HuH-7 (cell line): Measurements from ENCODE around the gene HEATR9.

ENCODE experiments used
- DNase-seq: peaks from one replicate; pipeline ENCODE4 v3.0.0; 2011; ENCODE audit warnings: low spot score

The HEATR9 gene

GRCh38 chr17:35895636-35896587, 27.2 kb upstream of the HEATR9 start:
- DNase-seq: no peak

DNA sequence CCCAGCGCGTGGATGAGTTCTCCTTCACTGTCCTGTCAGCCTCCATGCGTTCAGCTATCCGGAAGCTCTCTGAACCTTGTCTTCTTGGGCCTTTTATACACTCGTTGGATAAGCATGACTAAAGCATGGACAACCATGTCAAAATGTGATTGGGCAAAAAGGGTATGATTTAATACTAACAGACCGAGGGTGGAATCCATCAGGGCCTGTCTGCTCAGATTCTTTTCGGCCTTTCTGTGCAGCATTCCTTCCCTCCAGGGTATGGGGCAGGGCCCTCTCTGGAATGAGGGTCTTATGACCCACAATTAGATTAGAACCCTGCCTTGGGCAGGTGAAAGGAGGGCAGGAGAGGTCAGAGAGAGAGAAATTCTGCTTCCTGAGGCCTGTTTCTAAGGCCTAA, 25.5 kb upstream of the HEATR9 start:
- no peak for DNase-seq

DNA sequence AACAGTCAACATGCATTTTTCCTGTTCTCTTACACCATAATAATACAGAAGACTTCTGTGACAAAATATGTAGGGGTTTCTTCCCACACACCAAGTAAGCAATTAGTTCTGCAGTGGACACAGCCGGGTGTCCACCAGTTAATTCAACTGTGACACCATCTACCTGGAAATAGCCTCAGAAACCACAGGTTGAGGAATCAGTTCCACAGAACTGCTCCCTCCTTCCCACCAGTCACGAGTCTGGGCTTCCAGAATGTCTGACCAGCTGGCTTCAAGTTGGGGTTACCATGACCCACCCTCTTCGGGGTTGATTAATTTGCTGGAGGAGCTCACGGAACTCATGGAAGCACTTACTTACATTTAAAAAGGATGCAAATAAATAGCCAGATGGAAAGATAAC, 25.1 kb upstream of the HEATR9 start:
- no peak for DNase-seq

DNA sequence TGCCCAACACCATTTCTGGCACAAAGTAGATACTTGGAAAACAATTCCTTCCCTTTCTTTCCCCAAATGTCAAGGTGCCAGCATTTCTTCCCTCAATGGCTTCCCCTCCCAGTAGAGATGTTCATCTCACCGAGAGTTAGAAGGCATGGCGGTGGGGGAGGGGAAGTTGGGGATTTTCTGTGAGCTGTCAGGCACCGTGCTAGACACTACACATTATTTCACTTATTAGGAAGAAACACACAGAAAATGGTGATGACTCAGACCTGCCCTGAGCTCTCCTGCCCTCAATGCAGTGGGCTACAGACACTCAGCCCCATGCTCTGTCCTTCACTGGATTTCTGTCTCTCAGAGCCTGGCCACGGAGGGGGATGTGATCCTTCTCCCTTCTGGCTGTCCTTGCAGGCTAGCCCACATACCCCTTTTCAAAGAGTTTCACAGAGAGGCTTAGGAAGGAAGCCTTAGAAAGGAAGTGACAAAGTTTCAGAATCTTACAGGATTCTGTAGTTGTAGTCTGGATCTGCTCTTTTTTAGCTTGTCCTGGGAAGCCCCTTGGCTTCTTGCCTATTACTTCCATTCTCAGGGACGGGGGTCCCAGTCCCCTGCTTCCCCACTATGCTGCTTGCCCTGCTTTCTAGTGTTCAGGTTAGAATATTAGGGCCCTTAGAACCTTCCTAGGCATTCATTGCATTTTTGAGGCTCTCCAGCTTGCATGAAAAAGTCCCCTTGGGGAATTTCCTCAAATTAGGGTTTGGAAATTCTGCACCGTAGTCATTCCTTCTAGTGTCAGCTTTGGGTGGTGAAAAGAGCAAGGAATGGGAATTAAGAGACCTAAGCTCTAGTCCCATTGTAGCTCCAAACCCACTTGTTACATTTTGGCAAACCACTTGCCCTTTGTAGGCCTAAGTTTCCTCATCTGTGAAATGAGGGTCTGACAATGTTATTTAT, 23.7 kb upstream of the HEATR9 start:
- no peak for DNase-seq

DNA sequence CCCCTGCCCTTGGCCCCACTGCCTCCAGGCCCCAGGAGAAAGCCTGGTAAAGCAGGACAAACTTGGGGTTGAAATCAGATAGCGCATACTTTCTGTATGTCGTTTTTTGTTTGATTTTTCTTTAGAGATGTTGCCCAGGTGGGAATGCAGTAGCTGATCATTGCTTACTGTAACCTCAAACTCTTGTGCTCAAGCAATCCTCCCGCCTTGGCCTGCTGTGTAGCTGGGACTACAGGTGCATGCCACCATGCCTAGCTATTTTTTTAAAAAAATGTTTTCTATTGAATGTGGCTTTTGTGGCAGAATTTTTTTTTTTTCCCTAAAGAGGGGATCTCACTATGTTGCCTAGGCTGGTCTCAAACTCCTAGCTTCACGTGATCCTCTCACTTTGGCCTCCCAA, 22.6 kb upstream of the HEATR9 start:
- no peak for DNase-seq

DNA sequence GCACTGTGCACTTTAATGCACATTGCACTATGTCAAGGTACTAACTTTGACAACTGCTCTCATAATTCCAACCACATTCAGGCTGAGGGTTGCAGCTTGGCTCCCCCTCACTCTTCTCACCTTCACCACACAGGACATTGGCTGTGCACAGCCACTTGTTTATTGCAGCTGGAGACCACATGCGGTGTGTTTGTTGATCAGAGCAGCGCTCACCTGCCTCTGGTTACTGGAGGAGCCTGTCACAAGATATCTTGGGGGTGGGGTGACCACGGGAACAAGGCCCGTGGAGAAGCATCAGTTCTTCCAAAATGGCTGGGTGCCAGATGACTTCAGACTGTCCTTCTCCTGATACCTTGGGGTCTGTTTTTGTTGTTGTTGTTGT, 22.1 kb upstream of the HEATR9 start:
- no peak for DNase-seq

DNA sequence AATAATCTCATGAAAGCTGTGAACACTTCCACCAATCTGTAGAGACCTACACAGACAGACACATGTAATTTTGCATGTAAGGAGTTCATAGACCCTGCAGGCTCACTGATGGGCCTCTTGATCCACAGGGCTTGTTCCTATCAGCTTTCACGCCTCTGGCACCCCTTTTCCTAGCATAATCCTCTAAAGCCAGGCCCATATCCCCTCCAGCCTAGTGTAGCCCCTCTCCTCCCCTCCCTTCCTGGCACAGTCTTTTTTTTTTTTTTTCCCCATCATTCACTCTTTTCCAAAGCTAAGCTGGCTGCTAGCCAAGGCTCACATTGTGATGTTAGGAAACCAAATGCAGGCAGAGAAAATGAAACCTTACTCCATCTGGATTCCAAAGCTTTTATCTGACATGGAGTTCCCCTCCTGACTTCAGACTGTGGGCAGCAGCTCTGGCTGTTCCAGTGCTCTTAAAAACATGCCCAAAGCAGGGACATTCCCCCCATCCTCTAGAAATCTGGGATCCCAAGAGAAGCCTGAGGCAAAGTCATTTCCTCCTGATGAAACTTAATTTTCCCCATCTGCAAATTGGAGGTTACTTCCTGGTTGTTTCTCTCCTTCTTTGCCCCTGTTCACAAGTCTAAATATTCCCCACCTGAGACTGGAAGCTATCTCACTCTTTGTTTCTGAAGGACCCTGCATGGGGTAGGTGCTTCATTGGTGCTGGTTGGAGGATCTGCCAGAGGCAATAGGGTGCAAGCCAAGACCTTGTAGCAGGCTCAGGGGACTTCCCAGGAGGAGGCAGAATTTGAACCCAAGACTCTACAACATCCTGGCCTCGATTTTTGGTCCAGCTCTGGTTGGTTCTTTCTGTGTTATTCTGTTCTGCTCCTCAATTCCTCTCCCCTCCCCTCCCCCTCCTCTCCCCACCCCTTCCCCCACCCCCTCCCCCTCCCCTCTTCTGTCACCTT, 21.4 kb upstream of the HEATR9 start:
- peak; percentile 49 for DNase-seq

GRCh38 chr17:35889241-35889640, 20.6 kb upstream of the HEATR9 start:
- DNase-seq: no peak

DNA sequence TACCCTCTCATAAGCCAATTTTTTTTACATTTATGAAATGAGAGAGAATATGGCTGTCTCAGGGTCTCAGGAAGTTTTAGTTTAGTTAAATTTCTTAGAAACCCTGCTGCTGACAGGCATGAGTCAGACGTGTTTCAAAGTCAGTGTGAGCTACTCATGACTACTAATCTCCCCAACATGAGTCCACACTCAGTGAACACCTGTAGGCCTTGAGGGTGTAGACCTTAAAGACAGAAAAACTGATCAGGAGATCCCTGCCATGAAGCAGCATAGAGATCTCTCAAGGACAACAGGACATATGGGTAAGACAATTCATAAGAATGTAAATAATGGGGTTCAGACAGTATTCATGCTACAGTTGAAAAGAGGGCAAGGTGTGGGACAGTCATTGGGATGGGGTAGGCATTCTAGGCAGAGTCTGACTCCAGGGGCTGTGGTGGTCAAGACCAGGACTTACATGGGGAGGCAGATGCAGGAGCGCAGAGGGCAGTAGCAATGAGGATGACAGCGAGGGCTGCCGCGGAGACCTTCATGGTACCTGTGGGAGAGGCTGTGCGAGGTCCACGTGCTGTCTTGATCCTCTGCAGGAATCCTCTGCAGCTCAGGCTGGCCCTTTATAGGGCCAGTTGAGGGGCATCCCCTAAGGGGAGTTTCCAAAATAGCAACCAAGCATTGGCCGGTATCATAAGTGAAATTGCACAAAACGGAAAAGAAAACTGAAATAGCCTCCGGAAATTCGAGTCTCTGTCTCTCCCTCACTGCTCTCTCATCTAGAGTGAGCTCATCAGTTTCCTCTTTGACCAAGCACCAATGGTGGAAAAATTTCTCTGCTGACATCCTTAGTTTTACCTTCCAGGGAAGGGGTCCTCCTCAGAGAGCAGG, 11.3 kb upstream of the HEATR9 start, which contains the start of gene CCL5:
Gene CCL5 (minus strand): TSS at position 588 of the 882 bp plus-strand sequence.
- no peak for DNase-seq

- no peak for DNase-seq
These were observed 9.7 kb upstream of the HEATR9 start for GRCh38 chr17:35878361-35878760.

GRCh38 chr17:35877345-35878029, 8.8 kb upstream of the HEATR9 start:
- no peak for DNase-seq

DNA sequence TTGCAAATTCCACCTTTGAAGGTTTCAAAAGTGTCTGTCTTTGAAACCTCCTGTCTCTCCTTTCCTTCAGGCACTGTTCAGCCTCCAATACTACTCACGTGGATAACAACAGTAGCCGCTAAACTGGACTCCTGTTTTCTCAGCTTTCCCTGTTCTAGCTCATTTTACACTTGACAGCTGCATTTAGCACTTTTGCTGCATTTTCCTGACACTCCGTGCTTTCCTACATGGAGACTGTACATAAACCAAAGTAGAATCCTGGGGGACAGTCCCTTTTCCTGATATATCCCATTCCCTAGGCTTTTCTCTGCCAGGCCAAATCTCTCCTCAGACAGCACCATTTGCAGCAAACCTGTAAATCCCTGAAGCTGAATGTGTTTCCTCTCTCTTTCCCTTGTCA, 7.8 kb upstream of the HEATR9 start:
- no peak for DNase-seq

GRCh38 chr17:35875800-35876139, 7.1 kb upstream of the HEATR9 start:
- DNase-seq: no peak

DNA sequence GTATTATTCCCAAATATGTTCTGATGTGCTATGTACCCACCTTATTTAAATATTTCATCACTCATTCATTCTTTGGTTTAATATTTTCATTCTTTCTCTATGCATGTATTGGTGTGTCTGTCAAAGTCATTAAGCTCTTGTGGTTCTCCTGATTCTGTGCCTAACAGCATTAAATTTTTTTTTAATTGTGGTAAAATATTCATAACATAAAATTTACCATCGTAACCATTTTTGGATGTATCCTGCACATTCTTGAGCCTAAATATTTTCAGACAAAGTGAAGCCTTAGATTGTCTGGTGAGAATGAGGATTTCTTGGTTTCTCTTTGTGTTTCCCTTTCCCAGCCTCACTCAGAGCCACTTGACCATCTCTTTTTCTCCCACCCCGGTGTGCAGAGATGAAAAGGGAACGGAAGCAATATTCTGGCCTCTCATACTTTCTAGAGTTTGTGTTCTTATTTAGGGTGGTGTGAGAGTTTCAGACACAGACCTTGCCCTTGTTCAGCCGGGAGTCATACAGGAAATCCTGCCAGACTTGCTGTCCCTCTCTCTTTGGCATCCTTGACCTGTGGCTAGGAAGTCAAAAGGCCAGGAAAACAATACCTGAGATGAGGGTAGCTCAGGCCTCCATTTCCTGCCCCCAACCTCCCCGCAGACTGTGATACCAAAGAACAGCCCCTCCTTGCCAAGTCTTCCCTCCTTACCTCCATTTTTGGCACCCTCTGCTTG, 6.5 kb upstream of the HEATR9 start:
- no peak for DNase-seq

DNA sequence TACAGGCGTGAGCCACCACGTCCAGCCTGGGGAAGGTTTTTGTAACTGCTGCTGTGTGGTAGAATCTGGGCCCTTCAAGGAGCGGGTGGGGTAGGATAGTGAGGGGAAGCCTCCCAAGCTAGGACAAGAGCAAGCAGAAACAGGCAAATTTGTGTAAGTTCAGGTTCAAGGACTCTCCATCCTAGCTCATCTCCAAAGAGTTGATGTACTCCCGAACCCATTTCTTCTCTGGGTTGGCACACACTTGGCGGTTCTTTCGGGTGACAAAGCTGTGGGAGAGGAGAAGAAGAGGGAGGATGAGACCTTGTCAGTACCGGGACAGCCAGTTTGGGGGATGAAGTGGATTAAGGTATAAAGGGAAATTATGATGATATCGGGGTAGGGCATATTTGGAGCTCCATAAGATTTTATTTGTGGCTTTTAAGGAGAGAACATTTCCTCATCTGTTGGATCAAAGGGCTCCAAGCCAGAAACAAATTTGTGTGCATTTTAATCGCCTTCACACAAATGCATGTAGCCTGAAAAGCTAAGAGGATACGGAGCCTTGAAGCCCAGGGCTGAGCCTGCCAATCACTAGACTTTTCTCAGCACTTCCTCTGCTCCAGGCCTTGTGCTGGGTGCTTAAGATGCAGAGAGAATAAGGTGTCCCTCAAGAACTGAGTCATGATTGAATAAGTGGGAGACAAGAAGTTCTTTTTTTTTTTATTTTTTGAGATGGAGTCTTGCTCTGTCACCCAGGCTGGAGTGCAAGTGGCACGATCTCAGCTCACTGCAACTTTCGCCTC, 3.7 kb upstream of the HEATR9 start:
- no peak for DNase-seq

DNA sequence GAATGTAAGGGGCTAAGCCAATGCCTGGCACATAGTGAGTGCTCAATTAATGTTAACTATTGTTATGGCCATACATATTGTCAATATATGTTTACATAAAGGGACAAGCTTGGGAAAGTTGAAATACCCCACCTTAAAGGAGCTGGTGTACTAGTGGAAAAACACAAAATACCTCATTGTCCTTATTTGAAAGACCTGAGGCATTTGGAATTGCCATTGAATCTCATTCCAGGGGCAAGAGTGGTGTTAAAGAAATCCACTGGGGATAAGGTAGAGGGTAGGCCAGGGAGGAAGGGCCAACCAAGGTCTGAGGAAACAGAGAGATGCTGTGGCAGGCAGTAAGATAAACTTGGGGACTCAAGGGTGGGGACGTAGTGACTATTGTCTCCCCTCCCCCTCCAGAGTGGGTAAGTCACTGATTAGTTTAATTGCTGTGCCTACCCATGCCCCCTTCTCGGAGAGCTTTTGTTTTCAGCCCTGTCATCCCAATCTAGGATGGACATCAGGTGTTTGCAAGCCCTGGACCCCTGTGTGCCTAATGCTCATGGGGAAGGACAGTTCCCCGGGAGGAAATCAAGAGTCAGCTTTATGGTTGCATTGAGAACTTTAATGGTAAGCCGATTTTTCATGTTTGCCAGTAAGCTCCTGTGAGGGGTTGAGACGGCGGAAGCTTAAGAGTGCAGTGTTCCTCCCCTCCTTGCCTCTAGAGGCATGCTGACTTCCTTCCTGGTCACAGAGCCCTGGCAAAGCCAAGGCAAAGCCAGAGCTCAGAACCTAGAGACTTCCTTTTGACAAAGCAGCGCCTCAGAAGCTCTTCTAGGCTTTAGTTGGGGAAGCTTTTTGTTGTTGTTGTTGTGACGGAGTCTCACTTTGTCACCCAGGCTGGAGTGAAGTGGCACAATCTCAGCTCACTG, 2.5 kb upstream of the HEATR9 start:
- DNase-seq: no peak

- DNase-seq: no peak
These were observed 1.1 kb downstream of the HEATR9 start for GRCh38 chr17:35867574-35867973.
